Measurements from ENCODE around the gene SLC22A5. TPM values are rescaled to one million over a fixed set of nuclear protein-coding genes. Genes with fewer than 3 reads are reported as not detected.

The SLC22A5 gene
- total RNA-seq, 4 donors from 2014 or later = 34.6 to 129 (median 67.8) TPM

DNA sequence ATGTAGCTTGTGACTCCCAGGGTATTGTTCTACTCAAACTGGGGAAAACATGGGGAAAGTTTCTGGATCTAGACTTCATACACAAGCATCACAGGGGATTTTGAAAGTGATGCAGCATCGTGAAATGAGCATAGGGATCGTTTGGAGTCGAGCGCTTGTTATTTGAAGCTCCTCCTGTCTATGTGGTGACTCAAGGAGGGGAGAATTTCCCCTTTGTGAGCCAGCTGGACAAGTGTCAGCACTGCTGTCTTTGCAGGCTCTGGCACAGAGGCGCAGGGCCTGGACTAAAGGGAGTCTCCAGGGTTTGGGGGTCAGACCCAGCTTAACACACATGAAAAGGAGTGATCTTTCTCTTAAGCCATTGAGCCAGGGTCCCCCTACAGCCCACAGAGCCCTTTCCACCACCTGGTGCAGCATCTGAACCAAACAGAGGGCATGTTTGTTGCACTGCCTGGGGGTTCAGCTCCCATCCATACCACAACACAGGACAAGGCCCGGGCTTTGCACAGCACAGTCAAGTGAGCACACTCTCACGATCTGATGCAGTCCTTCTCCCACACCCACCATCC, 70.1 kb downstream of the SLC22A5 start:
- Histone ChIP-seq H3K36me3 (no peaks in the 10 kb centered on the region), H3K27ac (peak overlapping the region; percentile 70 to 96 (median 82)), H3K27me3 (no peaks in the 10 kb centered on the region), H3K4me3 (no peak overlapping the region), H3K9me3 (no peaks in the 10 kb centered on the region), H3K4me1 (peaks cover 37 to 60% (median 50%) of the 10 kb centered on the region in 4 donors)
- in situ Hi-C loops (cut with MboI; ENCODE audit: low pct_ligation_motif_present in 1 of 4, low pct_unique_long_range_greater_than_20kb in 1 of 4, low sequenced_read_pairs in 3 of 4) = no loop called here
- 64 to 67% methylated on average over 2 to 7 of the region's 7 CpGs for whole genome bisulfite sequencing, 2 donors (ENCODE audit: low coverage in 1 of 2)
- TF ChIP-seq EP300 (IDR thresholded peaks at IDR 0.05; ENCODE audit: low read depth) (no peak), POLR2AphosphoS5 (IDR thresholded peaks at IDR 0.05) (peak; percentile 30 to 57 (median 48)), POLR2A (IDR thresholded peaks at IDR 0.05) (no peak)
- intact Hi-C loops (cut with DNase I; ENCODE audit: low total_unique reads) = no loop called here
- peak; percentile 66 for DNase-seq

DNA sequence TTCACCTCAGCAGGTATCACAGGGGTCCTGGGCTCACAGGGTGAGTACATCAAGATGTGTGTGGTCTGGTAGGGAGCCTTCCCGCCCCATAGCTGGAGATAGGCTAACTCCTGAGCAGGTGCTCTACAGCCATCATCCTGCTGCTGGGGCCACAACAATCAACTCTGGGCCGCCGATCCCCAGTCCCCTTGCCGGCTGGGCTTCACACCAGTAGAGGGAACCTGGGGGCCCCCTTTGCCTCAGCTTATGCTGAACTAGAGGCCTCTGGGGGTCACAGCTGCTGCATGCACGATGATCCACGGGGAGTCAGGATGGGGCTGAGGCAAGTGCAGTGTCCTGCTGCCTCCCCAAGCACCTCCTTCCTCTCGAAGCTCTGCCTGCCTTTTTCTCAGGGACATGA, 74.6 kb downstream of the SLC22A5 start:
- in situ Hi-C loops (cut with MboI; ENCODE audit: low pct_ligation_motif_present in 1 of 4, low pct_unique_long_range_greater_than_20kb in 1 of 4, low sequenced_read_pairs in 3 of 4) (no loop called here), intact Hi-C loops (cut with DNase I; ENCODE audit: low total_unique reads) (no loop called here)
- Histone ChIP-seq H3K4me1 (peaks cover 27 to 44% (median 35%) of the 10 kb centered on the region in 4 donors), H3K4me3 (no peak overlapping the region), H3K9me3 (no peaks in the 10 kb centered on the region), H3K27me3 (no peaks in the 10 kb centered on the region), H3K36me3 (no peaks in the 10 kb centered on the region), H3K27ac (no peak overlapping the region)
- WGBS, 2 donors (ENCODE audit: low coverage in 1 of 2) = 90% methylated on average over 7 of the region's 7 CpGs; no CpG with 5 or more reads in 1 of the 2 donors
- no peak for DNase-seq
- TF ChIP-seq POLR2AphosphoS5 (IDR thresholded peaks at IDR 0.05) (no peak), EP300 (IDR thresholded peaks at IDR 0.05; ENCODE audit: low read depth) (no peak)

Small RNA genes within 50 kb of the gene (small RNA-seq; reads per million reads assigned to genes)
- 0 to 0.35 (median 0.14) reads per million in 4 donors for gene MIR3936

Other genes starting within 250 kb of the SLC22A5 start
- gene P4HA2, start 141.9 kb upstream of the SLC22A5 start, total RNA-seq = 10 to 100 TPM; 22.1 to 53.5 (median 32.7) TPM
- gene PDLIM4, start 112.0 kb upstream of the SLC22A5 start, total RNA-seq = 10 to 100 TPM in 3 of 4 donors, 1 to 10 TPM in 1; 9.7 to 43.4 (median 19.7) TPM
- 10 to 100 TPM in 2 of 4 donors, 1 to 10 TPM in 1, not detected in 1; 1.6 to 48.3 (median 14.5) TPM for gene SLC22A4, start 75.3 kb upstream of the SLC22A5 start, total RNA-seq
- gene IRF1, start 121.1 kb downstream of the SLC22A5 start, total RNA-seq = 10 to 100 TPM; 40.8 to 86.9 (median 65.5) TPM
- gene IL5, start 173.8 kb downstream of the SLC22A5 start, total RNA-seq = not detected
- gene RAD50, start 187.3 kb downstream of the SLC22A5 start, total RNA-seq = 10 to 100 TPM; 35.8 to 47.5 (median 41.3) TPM